Measurements from ENCODE around the gene CCT6A.
A peak's percentile ranks its signal among the peaks of the same experiment; 100 is the strongest.
"Not testable (repeated sequence)": the region's sequence is repeated elsewhere in the genome, so short reads cannot be mapped to it uniquely, and the experiment has no call there.

Gene CCT6A, protein sequence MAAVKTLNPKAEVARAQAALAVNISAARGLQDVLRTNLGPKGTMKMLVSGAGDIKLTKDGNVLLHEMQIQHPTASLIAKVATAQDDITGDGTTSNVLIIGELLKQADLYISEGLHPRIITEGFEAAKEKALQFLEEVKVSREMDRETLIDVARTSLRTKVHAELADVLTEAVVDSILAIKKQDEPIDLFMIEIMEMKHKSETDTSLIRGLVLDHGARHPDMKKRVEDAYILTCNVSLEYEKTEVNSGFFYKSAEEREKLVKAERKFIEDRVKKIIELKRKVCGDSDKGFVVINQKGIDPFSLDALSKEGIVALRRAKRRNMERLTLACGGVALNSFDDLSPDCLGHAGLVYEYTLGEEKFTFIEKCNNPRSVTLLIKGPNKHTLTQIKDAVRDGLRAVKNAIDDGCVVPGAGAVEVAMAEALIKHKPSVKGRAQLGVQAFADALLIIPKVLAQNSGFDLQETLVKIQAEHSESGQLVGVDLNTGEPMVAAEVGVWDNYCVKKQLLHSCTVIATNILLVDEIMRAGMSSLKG

DNA sequence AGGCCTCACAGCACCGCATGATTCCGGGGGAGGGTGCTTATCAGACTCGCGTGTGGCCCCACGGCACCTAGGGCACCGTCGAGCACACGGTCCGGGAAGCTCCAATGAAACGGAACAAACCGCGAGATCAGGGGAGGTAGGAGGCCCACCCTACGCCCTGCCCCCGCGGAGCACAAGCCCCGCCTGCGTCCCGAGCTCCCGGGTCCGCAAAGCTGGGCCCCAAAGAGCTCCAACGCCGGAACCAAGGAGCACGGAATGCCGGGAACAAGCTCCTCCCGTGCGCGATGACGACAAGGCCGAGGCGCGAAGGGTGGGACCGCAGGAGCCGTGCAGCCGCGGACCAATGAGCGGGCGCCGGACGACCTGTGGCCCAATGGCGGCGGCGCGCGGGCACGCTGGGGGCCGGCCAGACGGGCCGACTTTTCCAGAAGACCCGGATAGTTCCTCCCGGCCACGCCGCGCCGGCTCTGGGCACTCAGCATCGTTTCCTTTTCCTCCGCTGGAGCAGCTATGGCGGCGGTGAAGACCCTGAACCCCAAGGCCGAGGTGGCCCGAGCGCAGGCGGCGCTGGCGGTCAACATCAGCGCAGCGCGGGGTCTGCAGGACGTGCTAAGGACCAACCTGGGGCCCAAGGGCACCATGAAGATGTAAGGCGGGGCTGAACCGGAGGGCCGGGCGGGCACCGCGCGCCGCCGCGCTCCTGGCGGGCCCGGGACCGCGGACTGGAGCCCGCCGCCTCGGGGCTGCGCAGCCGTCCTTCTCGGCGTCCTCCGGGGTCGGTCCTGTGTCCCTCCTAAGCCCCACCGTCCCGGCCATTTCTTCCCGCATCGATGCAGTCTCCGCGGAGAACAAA, at the start of gene CCT6A, which contains the start of gene PSPH:
TSS of gene CCT6A (plus strand) at position 427 of the 853 bp plus-strand sequence. CDS start at position 511, 84 bp downstream.
TSS of gene PSPH (minus strand) at position 106 of the 853 bp plus-strand sequence. CDS start 30,232 bp downstream, outside the sequence.
- DNase-seq (ENCODE audit: low read depth in 2 of 2), result peak; percentile 96 to 97

DNA sequence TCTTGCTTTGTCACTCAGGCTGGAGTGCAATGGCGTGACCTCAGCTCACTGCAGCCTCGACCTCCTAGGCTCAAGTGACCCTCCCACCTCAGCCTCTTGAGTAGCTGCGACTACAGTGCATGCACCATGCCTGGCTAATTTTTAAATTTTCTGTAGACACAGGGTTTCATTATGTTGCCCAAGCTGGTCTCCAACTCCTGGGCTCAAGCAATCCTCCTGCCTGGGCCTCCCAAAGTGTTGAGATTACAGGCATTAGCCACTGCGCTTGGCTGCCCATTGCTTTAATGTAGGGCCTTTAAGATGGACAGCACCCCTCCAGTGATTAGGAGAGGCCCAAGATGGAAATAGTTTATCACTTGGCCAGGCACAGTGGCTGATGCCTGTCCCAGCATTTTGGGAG, 47.8 kb upstream of the CCT6A start:
- DNase-seq (ENCODE audit: low read depth in 2 of 2), result no peak

DNA sequence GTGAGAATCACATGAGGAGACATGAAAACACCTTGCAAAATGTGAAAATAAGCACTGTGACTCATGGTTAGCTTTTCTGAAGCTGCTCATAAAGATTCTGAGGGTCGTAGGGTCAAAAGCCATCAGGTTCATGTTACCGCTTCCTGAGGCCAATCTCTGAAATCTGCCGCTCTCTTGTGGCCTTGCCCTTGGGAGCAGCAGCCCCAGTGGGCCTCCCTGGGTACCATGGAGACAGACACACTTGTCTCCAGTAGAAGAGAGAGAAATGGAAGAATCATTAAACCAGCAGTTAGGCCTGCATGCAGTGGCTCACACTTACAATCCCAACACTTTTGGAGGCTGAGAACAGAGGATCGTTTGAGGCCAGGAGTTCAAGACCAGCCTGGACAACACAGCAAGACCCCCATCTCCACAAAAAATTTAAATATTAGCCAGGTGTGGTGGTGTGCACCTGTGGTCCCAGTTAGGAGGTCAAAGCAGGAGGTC, 44.4 kb upstream of the CCT6A start:
- DNase-seq (ENCODE audit: low read depth in 2 of 2), result no peak

DNA sequence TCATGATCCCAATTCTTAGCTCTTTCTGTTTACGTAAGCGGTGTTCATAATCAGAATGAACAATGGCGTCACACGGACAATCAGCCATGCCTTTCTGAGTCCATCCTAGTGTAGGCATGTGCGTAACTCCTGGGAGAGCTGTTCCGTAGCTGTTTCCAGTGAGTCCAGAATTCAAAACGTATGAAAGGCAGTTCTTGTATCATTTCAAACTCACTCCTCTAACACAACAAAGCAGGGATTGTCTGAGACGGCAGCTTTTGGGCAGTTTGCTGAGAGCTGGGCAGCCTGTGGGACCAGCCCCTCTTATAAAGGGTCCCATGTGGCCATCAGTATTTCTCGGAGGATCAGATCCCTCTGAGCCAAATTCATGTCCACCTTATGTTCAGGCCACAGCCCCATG, 43.7 kb upstream of the CCT6A start:
- DNase-seq (ENCODE audit: low read depth in 2 of 2), result no peak

DNA sequence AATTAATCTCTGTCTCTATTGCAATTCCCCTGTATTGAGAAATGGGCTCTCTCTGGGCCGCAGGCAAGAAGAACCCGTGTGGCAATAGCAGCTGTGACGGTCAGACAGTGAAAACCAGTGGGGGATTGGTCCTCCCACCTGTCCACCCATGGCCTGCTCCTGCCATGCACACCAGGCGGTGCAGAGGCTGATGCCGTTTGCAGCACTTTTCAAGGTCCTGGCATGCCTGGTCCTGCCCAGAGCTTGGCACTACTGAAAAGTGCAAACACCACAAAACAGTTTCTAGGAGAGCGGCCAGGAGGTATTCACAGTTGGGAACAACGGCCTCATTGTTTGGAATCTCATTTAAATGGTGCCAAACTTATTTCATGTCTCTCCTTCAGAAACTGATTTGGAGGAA, 41.9 kb upstream of the CCT6A start:
- no peak for DNase-seq (ENCODE audit: low read depth in 2 of 2)

DNA sequence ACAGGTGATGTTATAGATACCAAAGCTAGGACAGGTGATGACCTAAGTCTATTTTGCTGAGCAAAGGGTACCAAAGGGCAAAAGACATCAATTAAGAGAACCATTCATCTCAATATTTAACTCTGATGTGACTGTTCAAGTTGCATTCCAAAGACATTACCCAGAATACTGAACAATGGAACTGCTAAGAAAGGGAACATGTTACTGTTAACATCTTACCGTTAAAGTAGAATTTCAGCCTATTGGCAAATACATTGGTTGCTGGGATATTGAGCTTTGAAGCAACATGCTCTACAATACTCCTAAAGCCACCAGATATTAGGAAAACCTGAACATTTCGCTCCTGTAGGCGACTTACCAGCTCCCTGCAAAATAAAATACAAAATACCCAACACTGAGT, 34.5 kb upstream of the CCT6A start:
- not testable (repeated sequence) for DNase-seq (ENCODE audit: low read depth in 2 of 2)

DNA sequence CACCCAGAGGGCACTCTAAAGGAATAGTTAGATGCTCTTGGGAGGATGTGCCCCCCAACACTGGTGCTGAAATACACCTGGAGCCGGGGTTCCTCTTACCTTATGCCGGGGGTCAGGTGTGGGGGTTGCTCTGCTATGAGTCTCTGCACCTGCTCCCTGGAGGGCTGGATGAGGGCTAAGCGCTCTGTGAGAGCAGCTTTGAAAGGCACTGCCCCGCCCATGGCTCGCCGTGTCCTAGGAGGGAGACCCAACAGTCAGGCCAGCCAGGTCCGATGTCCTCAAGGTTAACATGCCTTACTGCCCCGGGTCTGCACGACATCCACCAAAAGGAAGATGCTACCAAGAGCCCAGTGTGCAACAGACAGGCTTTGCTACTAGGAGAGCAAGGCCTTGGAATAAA, 32.1 kb upstream of the CCT6A start:
- DNase-seq (ENCODE audit: low read depth in 2 of 2), result no peak

DNA sequence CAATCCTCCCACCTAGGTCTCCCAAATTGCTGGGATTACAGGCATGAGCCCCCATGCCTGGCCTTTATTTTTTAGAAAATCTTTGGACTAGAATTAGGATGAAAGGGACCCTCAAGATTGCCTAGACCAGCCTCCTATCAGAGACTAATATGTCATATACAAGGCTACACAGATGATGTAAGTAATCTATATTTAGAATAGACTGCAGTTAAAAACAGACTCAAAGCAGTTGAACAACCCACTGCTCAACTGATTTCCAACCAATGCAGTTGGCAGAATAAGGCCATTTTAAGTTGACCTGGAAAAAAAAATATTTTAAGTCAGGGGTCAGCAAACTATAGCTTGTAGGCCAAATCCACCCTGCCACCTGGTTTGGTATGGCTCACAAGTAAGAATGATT, 28.1 kb upstream of the CCT6A start:
- no peak for DNase-seq (ENCODE audit: low read depth in 2 of 2)

DNA sequence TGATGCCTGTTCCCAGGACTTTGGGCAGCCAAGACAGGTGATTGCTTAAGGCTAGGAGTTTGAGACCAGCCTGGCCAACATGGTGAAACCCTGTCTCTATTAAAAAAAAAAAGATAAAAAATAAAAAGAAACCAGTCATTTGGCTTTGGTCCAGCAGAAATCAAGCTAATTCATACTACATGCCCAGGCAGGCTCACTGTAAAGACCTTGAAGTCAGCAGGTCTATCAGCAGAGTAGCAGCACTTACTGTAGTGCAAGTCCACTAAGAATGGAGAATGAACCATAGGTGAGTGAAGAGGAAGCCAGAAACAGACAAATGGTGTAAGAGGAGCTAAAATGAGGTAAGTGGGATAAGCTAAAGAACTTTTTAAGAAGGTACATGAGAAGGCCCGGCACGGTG, 25.0 kb upstream of the CCT6A start:
- DNase-seq (ENCODE audit: low read depth in 2 of 2), result no peak

DNA sequence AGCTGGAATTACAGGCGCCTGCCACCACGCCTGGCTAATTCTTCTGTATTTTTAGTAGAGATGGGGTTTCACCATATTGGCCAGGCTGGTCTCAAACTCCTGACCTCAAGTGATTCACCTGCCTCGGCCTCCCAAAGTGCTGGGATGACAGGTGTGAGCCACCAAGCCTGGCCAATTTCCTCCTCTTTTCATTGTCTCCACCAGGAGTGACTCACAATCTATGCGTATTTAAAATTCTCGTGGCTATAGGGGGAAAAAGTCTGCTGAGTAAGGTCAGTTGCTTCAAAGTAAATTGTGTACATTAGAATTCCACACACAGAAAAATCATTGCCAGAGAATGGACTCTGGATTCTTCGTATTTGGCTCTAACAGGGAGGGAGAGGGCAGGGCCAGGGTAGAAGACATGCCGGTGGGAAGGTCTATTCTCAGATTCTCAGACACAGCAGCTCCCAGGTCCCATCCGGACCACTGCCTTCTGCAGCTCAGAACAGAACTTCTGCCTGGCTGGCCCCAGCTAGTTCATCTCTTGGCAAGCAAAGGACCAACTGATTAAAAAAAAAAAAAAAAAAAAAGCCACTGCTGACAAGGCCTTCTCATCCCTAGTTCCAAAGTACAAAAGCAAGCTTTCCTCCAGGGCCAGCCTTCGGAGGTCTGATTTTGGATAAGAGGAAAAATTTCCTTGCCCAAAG, 22.5 kb upstream of the CCT6A start:
- no peak for DNase-seq (ENCODE audit: low read depth in 2 of 2)

DNA sequence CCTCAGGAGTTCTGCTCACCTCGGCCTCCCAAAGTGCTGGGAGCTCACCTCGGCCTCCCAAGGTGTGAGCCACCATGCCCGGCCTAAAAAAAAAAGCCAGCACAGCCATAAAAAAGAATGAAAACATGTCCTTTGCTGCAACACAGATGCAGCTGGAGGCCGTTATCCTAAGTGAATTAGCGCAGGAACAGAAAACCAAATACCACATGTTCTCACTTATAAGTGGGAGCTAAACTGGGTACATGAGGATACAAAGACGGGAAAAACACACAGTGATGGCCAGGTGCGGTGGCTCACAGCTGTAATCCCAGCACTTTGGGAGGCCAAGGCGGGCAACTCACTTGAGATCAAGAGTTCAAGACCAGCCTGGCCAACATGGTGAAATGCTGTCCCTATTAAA, 21.2 kb upstream of the CCT6A start:
- DNase-seq (ENCODE audit: low read depth in 2 of 2), result no peak

DNA sequence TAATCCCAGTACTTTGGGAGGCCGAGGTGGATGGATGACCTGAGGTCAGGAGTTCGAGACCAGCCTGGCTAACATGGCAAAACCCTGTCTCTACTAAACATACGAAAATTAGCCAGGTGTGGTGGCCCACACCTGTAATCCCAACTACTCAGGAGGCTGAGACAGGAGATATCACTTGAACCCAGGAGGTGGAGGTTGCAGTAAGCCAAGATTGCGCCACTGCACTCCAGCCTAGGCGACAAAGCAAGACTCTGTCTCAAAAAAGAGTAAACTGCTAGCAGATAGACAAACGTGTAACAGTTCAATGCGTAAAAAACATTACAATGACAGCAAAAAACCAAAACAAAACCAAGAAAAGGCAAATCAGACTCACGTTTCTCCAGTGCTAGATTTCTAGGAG, 20.0 kb upstream of the CCT6A start:
- DNase-seq (ENCODE audit: low read depth in 2 of 2), result not testable (repeated sequence)

DNA sequence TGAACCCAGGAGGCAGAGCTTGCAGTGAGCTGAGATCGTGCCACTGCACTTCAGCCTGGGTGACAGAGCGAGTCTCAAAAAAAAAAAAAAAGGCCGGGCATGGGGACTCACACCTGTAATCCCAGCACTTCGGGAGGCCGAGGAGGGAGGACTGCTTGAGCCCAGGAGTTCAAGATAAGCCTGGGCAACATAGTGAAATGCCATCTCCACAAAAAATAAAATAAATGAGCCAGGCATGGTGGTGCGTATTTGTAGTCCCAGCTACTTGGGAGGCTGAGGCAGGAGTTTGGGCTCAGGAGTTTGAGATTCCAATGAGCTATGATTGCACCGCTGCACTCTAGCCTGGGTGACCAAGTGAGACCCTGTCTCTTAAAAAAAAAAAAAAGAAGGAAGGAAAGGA, 19.0 kb upstream of the CCT6A start:
- not testable (repeated sequence) for DNase-seq (ENCODE audit: low read depth in 2 of 2)

DNA sequence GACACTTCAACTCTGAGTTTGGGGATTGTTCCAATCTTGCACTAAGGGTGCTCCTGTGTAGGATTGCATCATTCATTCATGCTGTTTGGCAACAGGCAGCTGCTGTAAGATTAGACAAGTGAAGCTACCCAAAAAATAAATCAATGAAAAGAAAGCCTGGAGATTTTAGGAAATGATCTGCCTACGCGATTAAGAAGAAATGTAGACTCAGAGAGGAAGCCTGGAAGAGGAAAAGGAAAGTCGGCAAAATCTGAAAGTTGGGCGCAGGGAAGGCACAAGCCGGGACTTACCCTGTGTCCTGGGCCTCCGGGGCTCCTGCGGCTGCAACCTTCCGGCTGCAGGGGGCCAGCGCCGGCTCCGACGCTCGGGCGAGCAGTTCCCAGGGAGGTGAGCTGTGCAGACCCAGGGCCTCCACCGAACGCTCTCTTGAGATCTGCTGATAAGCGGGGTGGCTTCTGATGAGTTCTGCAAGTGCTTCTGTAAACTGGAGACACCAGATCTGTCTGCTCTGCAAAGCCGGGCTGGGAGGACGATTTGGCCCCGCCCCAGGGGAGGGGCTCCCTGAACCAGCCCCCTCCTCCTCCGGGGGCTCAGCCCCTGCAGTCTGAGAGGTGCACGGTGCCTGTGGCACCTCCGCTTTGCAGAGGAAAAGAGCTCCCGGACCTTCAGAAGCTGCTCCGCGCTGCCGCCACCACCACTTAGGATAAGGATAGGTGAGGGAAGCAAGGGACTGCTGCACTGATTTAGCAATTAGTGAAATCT, 17.7 kb upstream of the CCT6A start:
- peak; percentile 39 to 40 for DNase-seq (ENCODE audit: low read depth in 2 of 2)

DNA sequence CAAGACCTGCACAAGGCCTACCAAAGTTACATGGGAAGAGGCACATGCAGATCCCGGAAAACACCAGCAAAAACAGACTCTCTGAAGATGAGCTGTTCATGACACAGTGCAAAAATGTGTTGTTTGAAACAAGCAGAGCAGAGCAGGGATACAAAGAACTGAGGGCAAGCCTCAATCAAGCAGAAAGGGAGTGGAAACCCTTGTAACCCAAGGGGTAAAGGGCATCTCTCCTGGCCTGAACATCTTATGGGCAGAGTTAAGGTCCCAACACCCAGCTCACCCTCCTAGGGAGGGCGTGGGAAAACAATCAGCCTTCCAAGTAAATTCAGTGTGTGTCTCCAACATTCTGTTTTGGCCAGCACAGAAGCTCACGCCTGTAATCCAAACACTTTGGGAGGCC, 10.8 kb upstream of the CCT6A start:
- no peak for DNase-seq (ENCODE audit: low read depth in 2 of 2)

DNA sequence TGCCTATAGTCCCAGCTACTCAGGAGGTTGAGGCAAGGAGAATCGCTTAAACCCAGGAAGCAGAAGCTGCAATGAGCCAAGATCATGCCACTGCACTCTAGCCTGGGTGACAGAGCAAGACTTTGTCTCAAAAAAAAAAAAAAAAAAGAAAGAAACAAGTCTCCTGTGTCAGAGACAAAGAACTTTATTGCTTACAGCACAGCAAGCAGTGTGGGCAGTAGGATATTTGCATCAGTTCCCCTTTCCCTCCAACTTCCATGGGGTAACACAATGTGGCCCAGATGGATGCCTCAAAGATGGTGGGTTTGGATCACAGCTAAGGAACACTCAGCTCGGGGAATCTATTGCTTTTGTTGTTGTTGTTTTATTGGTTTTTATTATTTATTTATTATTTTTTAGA, 5.8 kb upstream of the CCT6A start:
- not testable (repeated sequence) for DNase-seq (ENCODE audit: low read depth in 2 of 2)

DNA sequence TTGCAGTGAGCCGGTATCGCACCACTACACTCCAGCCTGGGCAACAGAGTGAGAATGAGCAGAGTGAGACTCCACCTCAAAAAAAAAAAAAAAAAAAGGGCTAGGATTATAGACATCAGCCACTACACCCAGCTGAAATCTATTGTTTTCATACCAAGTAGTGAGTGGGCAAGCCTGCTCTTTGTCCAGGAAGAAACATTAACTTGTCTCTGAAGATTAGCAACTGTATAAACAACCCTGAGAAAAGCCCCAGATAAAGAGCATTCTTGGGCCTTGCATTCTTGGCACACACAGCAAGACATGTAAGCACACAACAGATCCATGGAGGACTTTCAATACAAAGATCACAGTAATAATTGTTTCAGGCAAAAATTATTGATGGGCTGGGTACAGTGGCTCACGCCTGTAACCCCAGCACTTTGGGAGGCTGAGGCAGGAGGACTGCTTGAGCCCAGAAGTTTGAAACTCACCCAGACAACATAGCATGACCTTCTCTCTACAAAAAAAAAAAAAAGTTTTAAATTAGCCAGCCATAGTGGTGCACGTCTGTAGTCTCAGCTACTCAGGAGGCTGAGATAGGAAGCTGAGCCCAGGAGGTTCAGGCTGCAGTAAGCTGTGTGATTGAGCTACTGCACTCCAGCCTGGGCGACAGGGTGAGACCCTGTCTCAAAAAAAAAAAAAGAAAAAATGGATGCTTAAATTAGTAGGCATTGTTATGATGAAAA, 4.7 kb upstream of the CCT6A start:
- no peak for DNase-seq (ENCODE audit: low read depth in 2 of 2)

DNA sequence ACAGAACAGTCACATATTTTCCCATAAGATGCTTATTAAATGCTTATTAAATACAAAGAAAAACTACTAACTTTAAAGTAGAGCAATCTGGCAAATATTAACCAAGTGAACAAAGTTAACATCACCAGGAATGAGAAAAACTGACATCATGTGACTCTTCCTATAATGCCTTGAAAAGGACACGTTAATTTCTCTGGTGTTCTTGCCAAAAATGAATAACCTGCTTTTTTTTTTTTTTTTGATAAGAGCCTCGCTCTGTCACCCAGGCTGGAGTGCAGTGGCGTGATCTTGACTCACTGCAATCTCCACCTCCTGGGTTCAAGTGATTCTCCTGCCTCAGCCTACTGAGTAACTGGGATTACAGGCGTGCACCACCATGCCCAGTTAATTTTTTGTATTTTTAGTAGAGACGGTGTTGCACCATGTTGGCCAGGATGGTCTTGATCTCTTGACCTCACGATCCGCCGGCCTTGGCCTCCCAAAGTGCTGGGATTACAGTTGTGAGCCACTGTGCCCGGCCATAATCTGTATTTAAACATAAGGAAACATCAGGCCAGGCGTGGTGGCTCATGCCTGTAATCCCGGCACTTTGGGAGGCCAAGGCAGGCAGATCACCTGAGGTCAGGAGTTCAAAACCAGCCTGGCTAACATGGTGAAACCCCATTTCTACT, 4.0 kb upstream of the CCT6A start:
- DNase-seq (ENCODE audit: low read depth in 2 of 2), result not testable (repeated sequence)

DNA sequence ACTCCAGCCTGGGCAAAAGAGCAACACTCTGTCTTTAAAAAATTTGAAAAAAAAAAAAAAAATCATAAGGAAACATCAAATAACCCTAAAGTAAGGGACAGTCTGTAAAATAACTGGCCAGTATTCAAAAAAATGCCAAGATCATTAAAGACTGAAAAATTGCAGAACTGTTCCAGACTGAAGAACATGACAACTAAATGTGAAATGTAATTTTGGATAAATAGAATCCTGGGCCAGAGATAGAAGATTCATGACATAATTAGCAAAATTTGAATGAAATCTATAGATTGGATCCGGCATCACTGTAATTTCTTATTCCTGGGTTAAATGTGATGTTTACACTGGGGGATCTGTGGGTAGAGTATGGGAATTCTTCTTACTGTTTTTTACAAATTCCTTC, 3.3 kb upstream of the CCT6A start:
- DNase-seq (ENCODE audit: low read depth in 2 of 2), result no peak

DNA sequence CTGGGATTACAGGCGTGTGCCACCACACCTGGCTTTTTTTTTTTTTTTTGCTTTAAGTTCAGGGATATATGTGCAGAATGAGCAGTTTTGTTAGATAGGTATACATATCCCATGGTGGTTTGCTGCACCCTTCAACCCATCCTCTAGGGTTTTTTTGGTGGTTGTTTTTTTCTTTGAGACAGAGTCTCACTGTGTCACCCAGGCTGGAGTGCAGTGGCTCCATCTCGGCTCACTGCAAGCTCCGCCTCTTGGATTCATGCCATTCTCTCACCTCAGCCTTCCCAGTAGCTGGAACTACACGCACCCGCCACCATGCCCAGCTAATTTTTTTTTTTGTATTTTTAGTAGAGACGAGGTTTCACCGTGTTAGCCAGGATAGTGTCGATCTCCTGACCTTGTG, 2.8 kb upstream of the CCT6A start:
- DNase-seq (ENCODE audit: low read depth in 2 of 2), result not testable (repeated sequence)
